SH-SY5Y (cell line): ENCODE results near the gene DPPA5.

Source experiments
- GATA2 ChIP-seq: IDR thresholded peaks from 2 replicates; pipeline ENCODE4 v1.6.1; 2011; ENCODE audit warnings: mild to moderate bottlenecking, low read depth, low read length
- GATA3 ChIP-seq: IDR thresholded peaks from 2 replicates; pipeline ENCODE4 v1.6.1; 2011; ENCODE audit warnings: low read depth, mild to moderate bottlenecking, low read length, moderate library complexity

DPPA5 gene

DNA sequence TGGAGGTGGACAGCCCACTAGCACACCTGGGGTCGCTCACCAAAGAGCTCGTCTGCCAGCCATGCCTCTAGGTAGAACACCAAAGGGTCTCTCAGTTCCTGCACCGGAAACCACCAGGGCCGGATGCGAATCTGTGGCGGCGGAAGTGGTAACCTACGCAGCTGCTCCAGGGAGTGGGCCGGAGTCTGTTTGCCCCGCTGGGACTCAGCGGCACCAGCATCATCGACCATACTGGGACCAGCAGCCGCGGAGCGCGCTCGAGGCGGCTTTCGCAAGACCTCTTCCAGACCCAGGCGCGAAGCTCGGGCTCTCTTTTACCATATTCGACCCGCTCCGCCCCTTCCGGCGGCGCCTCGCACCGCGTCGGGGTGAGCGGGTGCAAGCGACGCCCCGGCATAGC is 15.5 kb upstream of the DPPA5 start, which contains the start of gene OOEP:
Gene OOEP (minus strand): TSS at position 335 of the 400 bp plus-strand sequence. CDS start 105 bp downstream, at position 230.
- TF ChIP-seq GATA2: no peak
- no peak for TF ChIP-seq GATA3

DNA sequence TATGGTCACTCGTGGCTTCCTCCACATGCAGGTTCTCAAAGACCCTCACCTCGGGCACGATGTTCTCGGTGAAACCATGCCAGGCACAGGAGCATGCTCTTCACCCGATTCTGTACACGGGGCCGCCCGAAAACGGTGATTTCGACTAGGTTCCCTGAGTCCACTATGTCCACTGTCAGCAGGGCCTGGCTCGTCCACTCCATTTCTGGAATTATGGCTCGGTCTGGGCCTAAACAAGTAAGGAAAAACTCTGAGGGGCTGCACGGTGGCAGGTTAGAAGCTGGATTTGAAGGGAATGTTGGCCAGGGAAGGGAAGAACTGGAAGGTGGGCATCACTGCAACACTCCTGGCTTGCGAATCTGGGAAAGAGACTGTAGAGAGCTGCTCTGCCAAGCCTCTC is 15.1 kb upstream of the DPPA5 start:
- TF ChIP-seq GATA3 (no peak), GATA2 (no peak)

DNA sequence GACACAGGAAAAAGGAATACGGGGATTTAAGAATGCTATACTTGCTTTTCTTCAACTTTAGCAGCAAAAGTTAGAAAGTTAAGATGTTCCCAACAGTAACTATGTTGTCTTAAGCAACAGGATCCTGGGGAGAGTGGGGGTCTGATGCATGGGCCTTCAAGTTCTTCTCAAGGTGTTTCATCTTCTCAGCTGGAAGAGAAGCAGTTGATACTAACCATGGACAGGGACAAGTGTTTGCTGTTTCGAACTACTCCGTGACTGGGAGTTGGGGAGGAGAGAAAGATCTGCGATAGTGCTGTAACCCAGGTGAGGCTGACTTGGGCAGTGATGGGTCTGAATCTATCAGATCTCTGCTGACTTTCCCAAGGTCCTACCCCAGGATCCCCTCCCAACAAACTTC is 14.6 kb upstream of the DPPA5 start:
- TF ChIP-seq GATA3 (no peak), GATA2 (no peak)

DNA sequence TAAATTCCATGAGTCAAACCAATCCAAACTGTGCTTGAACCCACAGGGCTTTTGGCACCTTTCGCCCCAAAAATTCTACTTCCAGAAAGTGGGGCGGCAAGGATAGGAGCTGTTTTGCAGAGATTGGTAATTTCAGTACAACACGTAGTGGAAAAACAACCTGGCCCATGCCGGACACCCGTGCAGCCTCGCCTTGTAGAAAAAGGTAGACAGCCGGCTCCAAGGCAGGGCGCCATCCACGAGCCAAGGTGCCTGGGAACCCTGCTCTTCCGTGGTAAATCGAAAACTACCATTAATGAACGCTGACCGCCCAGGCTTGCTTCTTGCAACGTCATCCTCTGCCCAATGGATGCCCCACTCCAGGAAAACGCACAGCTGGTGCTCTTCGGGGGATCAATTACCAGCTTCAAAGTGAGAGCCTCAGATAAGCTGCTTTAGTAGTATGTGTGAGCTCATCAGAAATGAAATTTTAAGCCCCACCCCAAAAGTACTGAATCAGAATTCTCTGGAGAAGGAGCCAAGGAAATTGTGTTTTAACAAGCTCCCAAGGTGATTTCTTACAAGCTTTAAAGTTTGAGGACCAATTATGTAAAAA is 13.8 kb upstream of the DPPA5 start:
- no peak for TF ChIP-seq GATA2
- no peak for TF ChIP-seq GATA3

DNA sequence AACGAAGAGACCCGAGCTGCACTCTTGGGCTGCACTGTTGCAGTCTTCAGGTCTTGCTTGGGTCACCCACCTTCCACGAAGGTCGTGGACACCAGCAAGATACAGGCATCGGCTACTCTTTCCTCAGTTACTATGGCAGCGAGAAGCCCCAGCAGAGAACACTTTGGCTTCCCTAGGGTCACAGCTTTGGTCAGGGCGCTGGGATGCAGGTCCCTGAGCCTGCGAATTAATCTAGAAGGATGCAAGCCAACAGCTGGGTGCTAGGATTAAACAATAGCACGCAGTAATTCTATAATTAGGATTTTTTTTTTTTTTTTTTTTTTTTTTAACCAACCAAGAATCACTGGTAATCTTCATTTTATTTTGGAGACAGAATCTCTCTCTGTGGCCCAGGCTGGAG is 10.5 kb upstream of the DPPA5 start:
- TF ChIP-seq GATA2: no peak
- TF ChIP-seq GATA3: no peak

DNA sequence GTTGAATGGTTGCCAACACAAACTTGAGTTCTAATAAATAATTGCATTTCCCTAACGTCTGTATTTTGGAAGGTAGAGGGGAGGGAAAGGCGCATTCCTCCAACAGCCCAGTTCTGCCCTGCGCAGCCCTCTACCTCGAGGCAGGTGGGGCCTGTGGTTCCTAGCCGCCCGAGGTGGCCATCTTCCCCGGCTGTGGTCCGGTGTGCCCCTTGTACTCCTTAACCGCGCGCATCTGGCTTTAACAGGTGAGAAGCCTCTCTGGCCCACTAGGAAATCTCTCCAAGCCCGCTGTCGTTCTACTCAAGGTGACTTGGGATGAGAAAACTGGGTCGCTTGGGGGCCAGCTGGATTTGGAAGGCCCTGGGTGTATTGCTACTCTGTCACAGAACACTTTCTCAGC is 10.0 kb upstream of the DPPA5 start:
- TF ChIP-seq GATA2 (no peak), GATA3 (no peak)

DNA sequence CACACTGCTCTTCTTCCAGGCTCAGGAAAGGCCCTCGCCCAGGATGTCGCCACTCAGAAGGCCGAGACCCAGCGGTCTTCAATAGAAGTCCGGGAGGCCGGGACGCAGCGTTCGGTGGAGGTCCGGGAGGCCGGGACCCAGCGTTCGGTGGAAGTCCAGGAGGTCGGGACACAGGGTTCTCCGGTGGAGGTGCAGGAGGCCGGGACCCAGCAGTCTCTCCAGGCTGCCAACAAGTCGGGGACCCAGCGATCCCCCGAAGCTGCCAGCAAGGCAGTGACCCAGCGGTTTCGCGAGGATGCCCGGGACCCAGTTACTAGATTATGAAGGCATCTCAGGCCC is 9.4 kb upstream of the DPPA5 start:
- TF ChIP-seq GATA2 (no peak), GATA3 (no peak)

DNA sequence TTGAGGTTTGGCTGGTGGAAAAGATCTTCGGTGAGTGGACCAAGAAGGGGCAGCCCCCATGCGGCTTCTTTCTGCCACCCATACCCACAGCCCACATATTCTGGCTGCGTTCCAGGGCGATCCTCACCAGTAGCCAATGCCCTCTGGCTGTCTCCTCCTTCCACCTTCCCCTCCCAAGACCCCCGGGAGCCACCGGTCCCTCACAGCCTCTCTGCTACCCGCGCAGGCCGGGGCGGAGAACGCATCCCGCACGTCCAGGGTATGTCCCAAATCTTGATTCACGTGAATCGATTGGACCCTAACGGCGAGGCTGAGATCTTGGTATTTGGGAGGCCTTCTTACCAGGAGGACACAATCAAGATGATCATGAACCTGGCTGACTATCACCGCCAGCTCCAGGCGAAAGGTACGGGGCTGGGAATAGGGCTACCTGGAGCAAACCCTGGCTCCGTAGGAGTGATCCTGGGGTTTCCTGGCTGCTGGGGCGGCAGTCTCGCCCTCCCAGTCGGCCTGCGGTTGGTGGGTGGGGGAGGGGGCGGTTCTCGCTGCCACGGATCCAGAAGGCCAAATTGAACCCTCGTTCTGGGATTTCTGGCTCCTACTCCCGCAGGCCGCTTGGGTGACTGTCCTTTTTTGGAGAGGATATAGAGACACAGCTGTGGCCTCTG is 8.9 kb upstream of the DPPA5 start:
- TF ChIP-seq GATA2: no peak

DNA sequence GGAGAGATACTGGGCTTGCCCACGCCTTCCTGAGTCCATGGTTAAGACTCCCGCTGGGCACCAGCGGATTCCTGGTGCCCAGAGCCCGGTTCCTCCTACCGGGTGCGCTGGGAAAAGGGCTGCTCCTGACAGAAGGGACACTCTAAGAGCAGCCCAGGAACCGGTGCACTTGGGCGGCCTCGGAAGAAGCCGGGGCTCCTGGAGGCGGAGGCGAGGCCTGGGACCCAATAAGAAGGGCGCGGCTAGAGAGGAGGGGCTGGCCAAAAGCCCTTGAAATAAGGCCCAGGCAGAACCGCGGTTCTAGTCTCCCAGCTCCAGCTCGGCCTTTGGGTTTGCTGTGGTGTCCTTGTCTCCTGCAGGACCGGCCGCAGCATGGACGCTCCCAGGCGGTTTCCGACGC is 8.3 kb upstream of the DPPA5 start, which contains the start of gene KHDC3L:
Gene KHDC3L (plus strand): TSS at position 301 of the 400 bp plus-strand sequence. CDS start 72 bp downstream, at position 373.
- no peak for TF ChIP-seq GATA3
- no peak for TF ChIP-seq GATA2

DNA sequence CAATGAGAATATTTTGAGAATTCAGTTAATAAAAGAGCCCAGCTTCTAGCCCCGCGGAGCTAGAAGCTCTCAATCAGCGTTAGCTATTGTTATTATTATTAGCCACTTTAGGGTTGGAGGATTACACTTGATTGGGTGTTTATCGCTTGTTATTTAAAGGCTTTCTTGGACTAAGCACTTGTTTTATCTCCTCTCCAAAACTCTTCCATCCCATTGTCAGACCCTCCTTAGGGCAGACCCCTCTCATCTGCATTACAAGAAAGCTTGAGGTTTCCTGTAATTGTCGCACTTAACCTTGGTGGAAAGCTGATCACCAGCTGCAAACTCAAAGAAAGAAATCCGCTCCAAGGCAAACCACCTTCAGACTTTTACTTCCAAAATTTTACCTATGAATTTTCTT is 4.8 kb downstream of the DPPA5 start:
- TF ChIP-seq GATA3 (no peak), GATA2 (no peak)

DNA sequence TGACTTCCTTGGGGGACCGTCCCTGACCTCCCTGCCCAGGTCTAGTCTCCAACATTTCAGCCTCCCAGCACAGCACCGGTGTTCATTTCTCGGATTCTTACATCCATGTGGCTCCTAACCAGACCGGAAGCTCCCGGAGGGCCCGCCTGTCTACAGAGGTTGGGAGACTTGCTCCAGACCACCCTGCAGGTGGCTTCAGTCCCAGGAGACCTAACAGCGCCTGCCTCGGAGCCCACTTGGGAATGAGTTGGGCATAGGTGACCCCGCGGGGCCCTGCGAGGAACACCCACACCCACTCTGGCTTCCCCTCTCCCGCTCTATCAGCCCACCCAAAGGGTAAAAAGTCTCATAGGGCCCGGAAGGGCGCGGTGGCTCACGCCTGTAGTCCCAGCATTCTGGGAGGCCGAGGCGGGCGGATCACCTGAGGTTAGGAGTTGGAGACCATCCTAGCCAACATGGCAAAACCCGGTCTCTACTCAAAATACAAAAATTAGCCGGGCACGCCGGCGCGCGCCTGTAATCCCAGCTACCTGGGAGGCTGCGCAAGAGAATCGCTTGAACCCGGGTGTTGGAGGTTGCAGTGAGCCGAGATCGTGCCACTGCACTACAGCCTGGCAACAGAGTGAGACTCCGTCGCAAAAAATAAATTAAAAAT is 5.4 kb downstream of the DPPA5 start:
- TF ChIP-seq GATA3 (no peak), GATA2 (no peak)

DNA sequence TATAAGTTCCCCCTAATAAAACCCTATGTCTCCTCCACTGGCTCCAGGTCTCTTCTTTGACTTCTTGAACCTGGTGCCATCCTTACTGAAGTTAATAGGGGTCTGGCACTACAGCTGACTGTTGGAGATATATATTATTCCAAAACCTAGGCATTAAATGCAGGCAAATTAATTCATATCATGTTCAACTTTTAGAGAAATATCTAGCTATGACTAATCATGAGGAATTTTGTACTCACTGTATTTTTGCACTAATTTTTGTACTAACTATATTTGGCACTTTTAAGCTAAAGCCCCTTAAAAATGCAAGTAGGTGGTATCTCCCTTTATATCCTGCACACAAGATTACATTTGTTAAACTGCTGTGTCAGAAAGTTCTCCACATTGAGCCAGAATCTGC is 10.9 kb downstream of the DPPA5 start:
- no peak for TF ChIP-seq GATA3

DNA sequence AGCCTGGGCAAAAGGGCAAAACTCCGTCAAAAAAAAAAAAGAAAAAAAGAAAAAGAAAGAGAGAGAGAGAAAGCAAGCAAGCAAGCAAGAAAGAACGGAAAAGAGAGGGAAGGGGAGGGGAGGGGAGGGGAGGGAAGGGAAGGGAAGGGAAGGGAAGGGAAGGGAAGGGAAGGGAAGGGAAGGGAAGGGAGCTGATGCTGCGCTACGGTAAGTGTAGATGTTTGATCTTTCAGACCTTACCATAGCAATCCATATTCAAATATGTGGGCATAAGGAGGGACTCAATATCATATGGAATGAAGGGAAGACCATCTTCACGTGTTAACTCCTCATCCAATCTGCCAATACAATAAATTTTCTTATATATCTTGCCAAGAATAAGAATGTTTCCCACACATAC is 11.9 kb downstream of the DPPA5 start:
- no peak for TF ChIP-seq GATA3
- no peak for TF ChIP-seq GATA2

DNA sequence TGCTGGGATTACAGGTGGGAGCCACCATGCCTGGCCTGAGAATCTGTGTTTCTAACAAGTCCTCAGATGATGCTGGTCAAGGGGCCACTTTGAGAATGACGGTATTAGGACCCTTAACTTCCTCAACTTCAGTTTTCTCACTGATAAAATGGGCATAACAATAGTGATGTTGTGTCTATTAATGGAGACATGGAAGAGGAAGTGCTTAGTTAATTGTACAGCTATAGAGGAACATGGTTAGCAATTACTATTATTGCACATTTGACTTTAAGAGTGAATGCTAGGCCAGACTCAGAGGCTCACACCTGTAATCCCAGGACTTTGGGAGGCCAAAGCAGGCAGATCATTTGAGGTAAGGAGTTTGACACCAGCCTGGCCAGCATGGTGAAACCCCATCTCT is 12.7 kb downstream of the DPPA5 start:
- no peak for TF ChIP-seq GATA3
- TF ChIP-seq GATA2: no peak

DNA sequence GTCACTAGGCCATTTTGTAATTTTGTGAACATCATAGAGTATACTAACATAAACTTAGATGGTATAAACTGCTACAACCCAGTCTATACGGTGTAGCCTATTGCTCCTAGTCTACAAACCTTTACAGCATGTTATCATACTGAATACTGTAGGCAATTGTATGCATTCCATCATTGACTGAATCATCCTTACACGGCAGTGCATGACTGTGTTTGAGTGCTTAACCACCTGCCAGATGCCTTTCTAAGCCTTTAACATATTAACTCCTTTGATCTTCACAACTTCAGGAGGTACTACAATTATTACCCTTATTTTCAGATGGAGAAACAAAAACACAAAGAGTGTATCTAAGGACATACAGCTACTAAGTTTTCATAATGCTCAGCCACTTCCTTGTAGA is 14.0 kb downstream of the DPPA5 start:
- TF ChIP-seq GATA3 (no peak), GATA2 (no peak)
